BE2C (cell line): ENCODE results near the gene CEP164.
"Not testable (repeated sequence)": the region's sequence is repeated elsewhere in the genome, so short reads cannot be mapped to it uniquely, and the experiment has no call there.

Experiments
- DNase-seq: peaks from one replicate; pipeline ENCODE4 v3.0.0-alpha.2; 2020
- H3K27me3 ChIP-seq: fragments of 250-450 bp; sonication (Bioruptor Pico); 2 replicates; pipeline ENCODE4 v1.5.1; 2020; ENCODE audit warnings: mild to moderate bottlenecking
- H3K36me3 ChIP-seq: fragments of 250-450 bp; sonication (Bioruptor Pico); 2 replicates; pipeline ENCODE4 v1.5.1; 2020; ENCODE audit warnings: mild to moderate bottlenecking
- H3K4me1 ChIP-seq: fragments of 250-450 bp; sonication (Bioruptor Pico); 2 replicates; pipeline ENCODE4 v1.5.1; 2020
- H3K4me3 ChIP-seq: 2 replicates; pipeline ENCODE4 v1.5.1; 2011; ENCODE audit warnings: low read depth, low read length
- H3K9me3 ChIP-seq: fragments of 250-450 bp; sonication (Bioruptor Pico); 2 replicates; pipeline ENCODE4 v1.5.1; 2020
- TF ChIP-seq, protein P1 (sequence below): IDR thresholded peaks from 2 replicates; pipeline ENCODE4 v1.5.1; 2012; ENCODE audit warnings: mild to moderate bottlenecking, low read depth, low read length

CEP164 gene

DNA sequence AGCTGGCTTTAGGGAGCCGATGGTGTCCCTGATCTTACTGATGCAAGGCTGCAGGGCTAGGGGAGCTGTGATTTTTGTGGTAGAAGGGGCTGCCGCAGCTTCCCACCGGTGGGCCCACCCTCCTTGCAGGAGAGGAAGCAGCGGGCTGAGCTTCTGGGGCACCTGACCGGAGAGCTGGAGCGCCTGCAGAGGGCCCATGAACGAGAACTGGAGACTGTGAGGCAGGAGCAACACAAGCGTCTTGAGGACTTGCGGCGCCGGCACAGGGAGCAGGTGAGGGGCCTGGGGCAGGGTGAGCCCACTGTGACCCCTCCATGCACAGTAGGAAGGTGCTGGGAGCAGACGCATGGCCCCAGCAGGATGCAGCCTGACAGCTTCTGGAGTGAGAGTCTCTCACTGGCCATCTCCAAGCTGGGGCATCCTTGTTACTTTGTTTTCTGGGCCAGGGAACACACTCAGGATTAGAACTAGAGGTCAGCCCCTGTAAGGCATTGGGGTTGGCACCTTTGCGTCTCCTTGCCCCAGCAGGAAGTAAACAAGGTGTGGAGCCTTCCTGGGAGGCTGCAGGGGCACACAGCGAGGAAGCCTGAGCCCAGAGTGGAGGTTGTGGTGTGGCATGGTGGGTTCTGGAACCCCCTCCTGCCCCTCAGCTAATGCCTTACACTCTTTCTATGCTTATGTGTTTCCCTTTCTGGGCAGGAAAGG lies 66.7 kb downstream of the CEP164 start:
- H3K36me3 ChIP-seq: peaks cover 49% of the 10 kb centered on the region
- H3K27me3 ChIP-seq: no peaks in the 10 kb centered on the region
- H3K4me1 ChIP-seq: no peaks in the 10 kb centered on the region
- TF ChIP-seq, protein P1, sequence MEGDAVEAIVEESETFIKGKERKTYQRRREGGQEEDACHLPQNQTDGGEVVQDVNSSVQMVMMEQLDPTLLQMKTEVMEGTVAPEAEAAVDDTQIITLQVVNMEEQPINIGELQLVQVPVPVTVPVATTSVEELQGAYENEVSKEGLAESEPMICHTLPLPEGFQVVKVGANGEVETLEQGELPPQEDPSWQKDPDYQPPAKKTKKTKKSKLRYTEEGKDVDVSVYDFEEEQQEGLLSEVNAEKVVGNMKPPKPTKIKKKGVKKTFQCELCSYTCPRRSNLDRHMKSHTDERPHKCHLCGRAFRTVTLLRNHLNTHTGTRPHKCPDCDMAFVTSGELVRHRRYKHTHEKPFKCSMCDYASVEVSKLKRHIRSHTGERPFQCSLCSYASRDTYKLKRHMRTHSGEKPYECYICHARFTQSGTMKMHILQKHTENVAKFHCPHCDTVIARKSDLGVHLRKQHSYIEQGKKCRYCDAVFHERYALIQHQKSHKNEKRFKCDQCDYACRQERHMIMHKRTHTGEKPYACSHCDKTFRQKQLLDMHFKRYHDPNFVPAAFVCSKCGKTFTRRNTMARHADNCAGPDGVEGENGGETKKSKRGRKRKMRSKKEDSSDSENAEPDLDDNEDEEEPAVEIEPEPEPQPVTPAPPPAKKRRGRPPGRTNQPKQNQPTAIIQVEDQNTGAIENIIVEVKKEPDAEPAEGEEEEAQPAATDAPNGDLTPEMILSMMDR: no peak
- H3K9me3 ChIP-seq: no peaks in the 10 kb centered on the region
- no peak for DNase-seq
- no peak overlapping the region for H3K4me3 ChIP-seq

DNA sequence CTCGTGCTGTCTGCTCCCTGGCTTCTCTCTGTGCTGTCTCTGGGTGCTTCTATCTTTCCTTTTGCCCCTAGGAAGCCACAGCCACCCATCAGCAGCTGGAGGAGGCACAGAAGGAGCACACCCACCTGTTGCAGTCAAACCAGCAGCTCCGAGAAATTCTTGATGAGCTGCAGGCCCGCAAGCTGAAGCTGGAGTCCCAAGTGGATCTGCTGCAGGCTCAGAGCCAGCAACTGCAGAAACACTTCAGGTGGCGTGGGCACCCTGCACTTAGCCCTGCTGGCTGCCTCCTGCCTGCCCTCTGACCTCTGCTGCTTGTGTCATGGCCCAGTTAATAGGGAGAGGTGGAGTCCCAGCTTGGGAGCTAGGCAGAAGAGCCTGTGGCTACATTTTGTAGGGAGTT lies 67.8 kb downstream of the CEP164 start:
- Histone ChIP-seq H3K9me3 (no peaks in the 10 kb centered on the region), H3K27me3 (no peaks in the 10 kb centered on the region), H3K4me1 (no peaks in the 10 kb centered on the region), H3K36me3 (peaks cover 49% of the 10 kb centered on the region), H3K4me3 (no peak overlapping the region)
- DNase-seq: no peak
- TF ChIP-seq, protein P1: no peak

DNA sequence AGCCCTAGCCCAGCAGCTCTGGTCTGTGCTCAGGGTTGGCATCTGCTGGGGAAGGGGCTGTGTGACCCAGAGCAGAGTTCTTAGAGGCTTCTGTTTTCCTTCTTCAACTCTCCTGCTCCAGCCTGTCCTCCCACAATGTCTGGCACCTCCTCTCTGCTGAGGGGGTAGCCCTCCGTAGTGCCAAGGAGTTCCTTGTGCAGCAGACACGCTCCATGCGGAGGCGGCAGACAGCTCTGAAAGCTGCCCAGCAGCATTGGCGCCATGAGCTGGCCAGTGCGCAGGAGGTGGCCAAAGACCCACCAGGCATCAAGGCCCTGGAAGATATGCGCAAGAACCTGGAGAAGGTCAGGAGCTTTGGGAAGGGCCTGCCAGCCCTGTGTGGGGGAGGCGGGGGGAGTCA lies 69.3 kb downstream of the CEP164 start:
- TF ChIP-seq, protein P1: no peak
- no peak for DNase-seq
- H3K36me3 ChIP-seq: peaks cover 44% of the 10 kb centered on the region
- no peaks in the 10 kb centered on the region for H3K27me3 ChIP-seq
- H3K9me3 ChIP-seq: no peaks in the 10 kb centered on the region
- H3K4me1 ChIP-seq: no peaks in the 10 kb centered on the region
- no peak overlapping the region for H3K4me3 ChIP-seq

DNA sequence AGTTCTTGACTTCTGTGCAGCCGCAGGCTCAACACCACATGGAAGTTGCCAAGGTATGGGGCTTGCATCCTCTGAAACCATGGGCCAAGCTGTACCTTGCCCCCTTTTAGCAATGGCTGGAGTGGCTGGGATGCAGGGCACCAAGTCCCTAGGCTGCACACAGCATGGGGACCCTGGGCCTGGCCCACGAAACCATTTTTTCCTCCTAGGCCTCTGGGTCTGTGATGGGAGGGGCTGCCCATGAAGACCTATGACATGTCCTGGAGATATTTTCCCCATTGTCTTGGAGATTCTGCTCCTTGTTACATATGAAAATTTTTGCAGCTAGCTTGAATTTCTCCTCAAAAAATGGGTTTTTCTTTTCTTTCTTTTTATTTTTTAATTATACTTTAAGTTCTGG lies 71.0 kb downstream of the CEP164 start:
- H3K27me3 ChIP-seq, H3K4me3 ChIP-seq, H3K4me1 ChIP-seq, H3K9me3 ChIP-seq, DNase-seq: not testable (repeated sequence)
- peaks cover 30% of the 10 kb centered on the region for H3K36me3 ChIP-seq

DNA sequence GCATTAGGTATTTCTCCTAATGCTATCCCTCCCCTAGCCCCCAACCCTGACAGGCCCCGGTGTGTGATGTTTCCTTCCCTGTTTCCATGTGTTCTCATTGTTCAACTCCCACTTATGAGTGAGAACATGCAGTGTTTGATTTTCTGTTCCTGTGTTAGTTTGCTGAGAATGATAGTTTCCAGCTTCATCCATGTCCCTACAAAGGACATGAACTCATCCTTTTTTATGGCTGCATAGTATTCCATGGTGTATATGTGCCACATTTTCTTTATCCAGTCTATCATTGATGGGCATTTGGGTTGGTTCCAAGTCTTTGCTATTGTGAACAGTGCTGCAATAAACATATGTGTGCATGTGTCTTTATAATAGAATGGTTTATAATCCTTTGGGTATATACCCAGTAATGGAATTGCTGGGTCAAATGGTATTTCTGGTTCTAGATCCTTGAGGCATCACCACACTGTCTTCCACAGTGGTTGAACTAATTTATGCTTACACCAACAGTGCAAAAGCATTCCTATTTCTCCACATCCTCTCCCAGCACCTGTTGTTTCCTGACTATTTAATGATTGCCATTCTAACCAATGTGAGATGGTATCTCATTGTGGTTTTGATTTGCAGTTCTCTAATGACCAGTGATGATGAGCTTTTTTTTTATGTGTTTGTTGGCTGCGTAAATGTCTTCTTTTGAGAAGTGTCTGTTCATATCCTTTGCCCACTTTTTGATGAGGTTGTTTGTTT lies 71.6 kb downstream of the CEP164 start:
- not testable (repeated sequence) for H3K4me1 ChIP-seq, DNase-seq, H3K9me3 ChIP-seq, H3K27me3 ChIP-seq, H3K4me3 ChIP-seq
- H3K36me3 ChIP-seq: peaks cover 29% of the 10 kb centered on the region

DNA sequence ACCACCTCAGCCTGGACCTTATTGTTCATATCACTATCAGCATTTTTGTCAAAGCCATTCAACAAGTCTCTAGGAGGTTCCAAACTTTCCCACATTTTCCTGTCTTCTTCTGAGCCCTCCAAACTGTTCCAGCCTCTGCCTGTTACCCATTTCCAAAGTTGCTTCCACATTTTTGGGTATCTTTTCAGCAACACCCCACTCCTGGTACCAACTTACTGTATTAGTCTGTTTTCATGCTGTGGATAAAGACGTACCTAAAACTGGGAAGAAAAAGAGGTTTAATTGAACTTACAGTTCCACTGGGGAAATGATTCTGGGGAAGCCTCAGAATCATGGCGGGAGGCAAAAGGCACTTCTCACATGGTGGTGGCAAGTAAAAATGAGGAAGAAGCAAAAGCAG lies 78.2 kb downstream of the CEP164 start:
- DNase-seq, H3K9me3 ChIP-seq, H3K4me1 ChIP-seq, H3K4me3 ChIP-seq, H3K27me3 ChIP-seq: not testable (repeated sequence)
- peaks cover 36% of the 10 kb centered on the region for H3K36me3 ChIP-seq

DNA sequence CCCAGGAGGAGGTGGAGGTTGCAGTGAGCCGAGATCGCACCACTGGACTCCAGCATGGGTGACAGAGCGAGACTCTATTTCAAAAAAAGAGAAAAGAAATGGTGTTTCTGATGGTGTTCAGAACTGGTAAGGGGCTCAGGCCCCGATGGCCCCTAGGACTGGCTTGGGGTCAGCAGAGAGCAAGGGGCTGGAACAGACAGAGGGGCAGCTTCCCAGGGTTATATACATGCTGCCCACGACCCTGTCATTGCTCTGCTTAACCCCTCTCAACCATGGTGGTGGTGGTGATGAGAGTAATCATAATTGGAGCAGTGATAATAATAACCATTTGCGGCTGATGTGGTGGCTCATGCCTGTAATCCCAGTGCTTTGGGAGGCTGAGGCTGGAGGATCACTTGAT lies 79.4 kb downstream of the CEP164 start:
- TF ChIP-seq, protein P1: no peak
- Histone ChIP-seq H3K36me3 (peaks cover 36% of the 10 kb centered on the region), H3K4me3 (no peak overlapping the region), H3K27me3 (no peaks in the 10 kb centered on the region), H3K9me3 (no peaks in the 10 kb centered on the region; the same call in 1 of the 2 replicates), H3K4me1 (no peaks in the 10 kb centered on the region)
- no peak for DNase-seq
